Right lobe of liver (tissue), 6 donors: ENCODE results near the gene ZNF630. TPM values are rescaled to one million over a fixed set of nuclear protein-coding genes. Genes with fewer than 3 reads are reported as not detected.
"Not testable (repeated sequence)": the region's sequence is repeated elsewhere in the genome, so short reads cannot be mapped to it uniquely, and the experiment has no call there.

Source experiments
- ATAC-seq, 4 donors: fragments of 200-7000 bp; cut with Tn5 transposase; one replicate each; pipeline ENCODE4 v1.9.1; 2020; ENCODE audit warnings: mild to moderate bottlenecking in 4 of 4, moderate library complexity in 4 of 4
- DNase-seq, 3 donors: peaks; one replicate each; pipeline ENCODE4 v3.0.0-alpha.2; 2020
- H3K27ac ChIP-seq, 3 donors: fragments of 200-600 bp; one replicate each; pipeline ENCODE4 v1.8.0; 2022
- H3K27me3 ChIP-seq, 2 donors: fragments of 200-600 bp; one replicate each; pipeline ENCODE4 v1.8.0; 2022
- H3K36me3 ChIP-seq, 4 donors: fragments of 200-600 bp; sonication (generic) in 1 of 4; one replicate each; pipeline versions ENCODE4 v1.5.1 to v1.8.0; 2017 to 2022; ENCODE audit warnings: control low read depth in 1 of 4
- H3K4me1 ChIP-seq, 4 donors: fragments of 200-600 bp; sonication (generic) in 1 of 4; one replicate each; pipeline versions ENCODE4 v1.5.1 to v1.8.0; 2017 to 2022; ENCODE audit warnings: control low read depth in 1 of 4
- H3K4me3 ChIP-seq, 3 donors: fragments of 200-600 bp; one replicate each; pipeline ENCODE4 v1.8.0; 2022
- H3K9me3 ChIP-seq, 4 donors: fragments of 200-600 bp; sonication (generic) in 1 of 4; one replicate each; pipeline versions ENCODE4 v1.5.1 to v1.8.0; 2017 to 2022; ENCODE audit warnings: control low read depth in 1 of 4
- CTCF ChIP-seq, 4 donors: fragments of 200-600 bp in 3 of 4; fragments of 450-650 bp in 1 of 4; IDR thresholded peaks; one replicate each; pipeline versions ENCODE4 v1.5.1 to v1.8.0; 2016 to 2022; ENCODE audit warnings: antibody characterized with exemption in 4 of 4, mild to moderate bottlenecking in 2 of 4
- POLR2A ChIP-seq: fragments of 450-650 bp; IDR thresholded peaks from one replicate; pipeline ENCODE4 v1.6.1; 2017; ENCODE audit warnings: antibody characterized with exemption, mild to moderate bottlenecking
- WGBS: methylation state at CpG from one replicate; pipeline ENCODE4 v1.1.6; 2018; ENCODE audit warnings: low coverage, low lambda C conversion rate; ENCODE audit not compliant: insufficient coverage; ENCODE audit errors: missing lambda C conversion rate; 5-methylcytosine and 5-hydroxymethylcytosine counted together
- intact Hi-C, 2 donors: fragments of 100-400 bp; cut with DNase I; formaldehyde crosslinking; loops; one replicate each; pipeline versions ENCODE4 v1.11.2 to v1.14.1; 2022
- long read RNA-seq: library from polyadenylated mRNA; unstranded; transcript quantifications from one replicate; pipeline ENCODE4 v2.0.0, GENCODE V29; 2019
- total RNA-seq, 6 experiments: library from RNA; depleted of rRNA in 2 of 6; stranded (reverse); fragments of >200 nt in 2 of 6; fragmentation: NEBNext Ultra II Directional in 3 of 6; extraction: Animal tissue kit (Norgen Biotek cat#: 25700) in 3 of 6; gene quantifications; one replicate each; pipeline versions ENCODE4 v1.1.0 to v1.2.4, GENCODE V29; 2016 to 2023
- donor health status: DM: no; HTN: yes; CAD: no.
- donor health status: DM: no; HTN: no; CAD: no.
- donor health status: DM: no; HTN: no; CAD: no.
- donor health status: DM: no; HTN: yes; CAD: no.
- donor health status: DM: no; HTN: yes; CAD: no.

Gene ZNF630
- total RNA-seq, result 1 to 10 TPM in 1 of 6 experiments, under 1 TPM in 4, not detected in 1; 0.35 to 1.2 (median 0.84) TPM
- long read RNA-seq, result 0 reads

GRCh38 chrX:48071064-48071985 is at the start of gene ZNF630:
TSS of gene ZNF630 (minus strand) at chrX:48071640. CDS start at chrX:48066886, 4,754 bp downstream.
- 28% methylated on average over 25 of the region's 48 CpGs for WGBS
- Histone ChIP-seq H3K27me3 (no peaks in the 10 kb centered on the region), H3K27ac (peak within 1 kb of the TSS; percentile 43 to 83 (median 47)), H3K4me3 (peak within 1 kb of the TSS; percentile 52 to 59 (median 55)), H3K4me1 (no peaks in the 10 kb centered on the region), H3K36me3 (no peaks in the 10 kb centered on the region), H3K9me3 (no peaks in the 10 kb centered on the region)
- intact Hi-C loops, result no loop called here
- DNase-seq, result peak; percentile 80 to 82 (median 82)
- peak; percentile 98 to 99 (median 98) for ATAC-seq
- TF ChIP-seq POLR2A (no peak), CTCF (IDR thresholded peaks at IDR 0.05) (no peak)

GRCh38 chrX:48107717-48108116 is 36.3 kb upstream of the ZNF630 start:
- no peak for DNase-seq
- H3K4me1 ChIP-seq, result no peaks in the 10 kb centered on the region
- H3K27me3 ChIP-seq, result no peaks in the 10 kb centered on the region
- no peak overlapping the region for H3K27ac ChIP-seq
- intact Hi-C loops, result no loop called here
- TF ChIP-seq CTCF (IDR thresholded peaks at IDR 0.05), result no peak
- no peak for TF ChIP-seq POLR2A
- ATAC-seq, result no peak
- no peaks in the 10 kb centered on the region for H3K36me3 ChIP-seq
- H3K4me3 ChIP-seq, result no peak overlapping the region
- 55% methylated on average over 4 of the region's 6 CpGs for WGBS
- H3K9me3 ChIP-seq, result no peaks in the 10 kb centered on the region

GRCh38 chrX:48102874-48103374 is 31.5 kb upstream of the ZNF630 start:
- Histone ChIP-seq H3K9me3 (no peaks in the 10 kb centered on the region), H3K36me3 (no peaks in the 10 kb centered on the region), H3K4me1 (no peaks in the 10 kb centered on the region), H3K27ac (no peak overlapping the region), H3K27me3 (no peaks in the 10 kb centered on the region), H3K4me3 (no peak overlapping the region)
- DNase-seq (no peak), ATAC-seq (no peak)
- intact Hi-C loops, result no loop called here
- TF ChIP-seq POLR2A (no peak), CTCF (IDR thresholded peaks at IDR 0.05) (no peak)
- 66% methylated on average over 6 of the region's 6 CpGs for WGBS

- intact Hi-C loops, result no loop called here
- peak in 1 of 4 donors; percentile 28 for ATAC-seq
- H3K9me3 ChIP-seq, result no peaks in the 10 kb centered on the region
- no peaks in the 10 kb centered on the region for H3K4me1 ChIP-seq
- no peaks in the 10 kb centered on the region for H3K27me3 ChIP-seq
- no peak for TF ChIP-seq POLR2A
- no peak for TF ChIP-seq CTCF (IDR thresholded peaks at IDR 0.05)
- no peak overlapping the region for H3K27ac ChIP-seq
- H3K36me3 ChIP-seq, result no peaks in the 10 kb centered on the region
- H3K4me3 ChIP-seq, result no peak overlapping the region
- no peak for DNase-seq
- no CpG with 5 or more reads among the region's 3 CpGs for WGBS
Observed at GRCh38 chrX:48101443-48101842, 30.0 kb upstream of the ZNF630 start.

GRCh38 chrX:48092558-48092957 is 21.1 kb upstream of the ZNF630 start:
- H3K27ac ChIP-seq, H3K36me3 ChIP-seq, H3K4me3 ChIP-seq, ATAC-seq, H3K9me3 ChIP-seq, H3K27me3 ChIP-seq, H3K4me1 ChIP-seq, DNase-seq, intact Hi-C loops: not testable (repeated sequence)
- WGBS, result 31% methylated on average over 2 of the region's 3 CpGs
